Stimulated activated naive CD4-positive, alpha-beta T cell treated with Interleukin-2 at 50 U/mL for 16 hours (primary cell): Measurements from ENCODE around the gene HOXC12.

Experiments
- DNase-seq: peaks from one replicate; lab custom pipeline; 2025; lab: John Stamatoyannopoulos, UW

The HOXC12 gene

DNA sequence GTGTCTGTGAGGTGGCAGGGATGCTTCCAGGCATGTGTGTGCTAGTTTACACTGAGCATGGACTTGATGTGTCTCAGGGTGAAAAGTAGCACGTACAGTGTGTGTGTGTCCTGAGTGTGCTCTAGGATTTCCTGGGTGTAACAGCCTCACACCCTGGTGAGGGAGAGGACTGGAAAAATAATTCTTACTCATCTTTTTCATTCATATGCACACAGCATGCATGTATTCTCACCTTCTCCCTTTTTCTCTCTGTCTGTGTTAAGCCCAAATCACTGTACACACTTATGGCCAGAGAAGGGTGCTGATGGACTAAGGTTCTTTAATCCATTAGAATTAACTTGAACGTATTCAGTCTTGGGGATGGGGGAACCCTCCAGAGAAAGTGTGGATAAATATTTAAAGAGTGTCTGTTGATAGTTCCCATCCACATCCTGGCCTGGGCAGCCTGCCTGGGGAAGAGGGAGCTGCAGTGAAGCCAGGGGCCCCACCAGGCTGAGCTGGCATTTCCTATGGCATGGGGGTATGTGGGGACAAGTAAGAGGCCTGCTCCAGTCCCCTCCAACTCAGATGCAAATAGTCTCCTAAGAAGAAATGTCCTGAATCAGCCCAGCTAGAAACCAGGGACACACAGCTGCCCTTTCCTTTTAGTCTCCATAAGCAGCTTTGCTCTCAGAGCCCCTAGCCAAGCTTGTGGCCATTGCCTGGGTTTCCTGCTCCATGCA is 53.0 kb downstream of the HOXC12 start:
- DNase-seq = no peak

DNA sequence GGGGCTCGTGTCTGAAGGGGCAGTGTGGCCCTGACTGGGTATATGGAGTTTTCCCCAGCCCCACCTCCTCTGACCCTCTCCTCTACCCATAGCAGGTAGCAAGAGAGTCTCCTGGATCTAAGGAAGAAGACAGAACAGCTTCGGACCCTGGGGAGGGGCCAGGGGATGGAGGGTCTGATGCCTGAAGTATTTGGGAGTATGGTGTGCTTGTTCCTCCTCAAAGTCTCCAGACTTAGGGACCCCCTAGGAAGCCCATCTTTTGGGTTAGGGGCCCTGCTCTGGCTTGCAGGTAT is 53.5 kb downstream of the HOXC12 start:
- DNase-seq = no peak
